Measurements from ENCODE around the gene NT5DC3.

Gene NT5DC3

GRCh38 chr12:103808239-103808880 lies 32.7 kb downstream of the NT5DC3 start:
- no peak for DNase-seq

GRCh38 chr12:103807561-103808238 lies 33.3 kb downstream of the NT5DC3 start:
- DNase-seq = no peak

GRCh38 chr12:103806803-103807202 lies 34.2 kb downstream of the NT5DC3 start:
- no peak for DNase-seq

- DNase-seq = no peak
Observed at GRCh38 chr12:103805655-103806360, 35.2 kb downstream of the NT5DC3 start.

- DNase-seq = no peak
Observed at GRCh38 chr12:103803847-103804246, 37.2 kb downstream of the NT5DC3 start.

- no peak for DNase-seq
Observed at GRCh38 chr12:103802586-103802886, 38.5 kb downstream of the NT5DC3 start.

- no peak for DNase-seq
Observed at GRCh38 chr12:103801709-103802585, 39.1 kb downstream of the NT5DC3 start.

- no peak for DNase-seq
Observed at GRCh38 chr12:103799857-103800771, 40.9 kb downstream of the NT5DC3 start.

- no peak for DNase-seq
Observed at GRCh38 chr12:103799504-103799856, 41.6 kb downstream of the NT5DC3 start.

- DNase-seq = no peak
Observed at GRCh38 chr12:103798586-103798985, 42.4 kb downstream of the NT5DC3 start.

- DNase-seq = no peak
Observed at GRCh38 chr12:103794309-103795213, 46.5 kb downstream of the NT5DC3 start.

GRCh38 chr12:103793512-103794045 lies 47.5 kb downstream of the NT5DC3 start:
- no peak for DNase-seq

GRCh38 chr12:103793046-103793445 lies 48.0 kb downstream of the NT5DC3 start:
- no peak for DNase-seq

GRCh38 chr12:103791350-103791920 lies 49.6 kb downstream of the NT5DC3 start:
- no peak for DNase-seq

GRCh38 chr12:103786201-103786600 lies 54.8 kb downstream of the NT5DC3 start:
- no peak for DNase-seq

GRCh38 chr12:103785243-103786031 lies 55.6 kb downstream of the NT5DC3 start:
- no peak for DNase-seq

- no peak for DNase-seq
Observed at GRCh38 chr12:103783744-103784664, 57.0 kb downstream of the NT5DC3 start.

- no peak for DNase-seq
Observed at GRCh38 chr12:103782399-103782798, 58.6 kb downstream of the NT5DC3 start.

All from activated gamma-delta T cell (primary cell).